KG1 (cell line): ENCODE measurements around the gene MAP3K14.
"Not testable (repeated sequence)": the region's sequence is repeated elsewhere in the genome, so short reads cannot be mapped to it uniquely, and the experiment has no call there.

Experiments used
- DNase-seq: peaks from one replicate; lab custom pipeline; 2025; lab: John Stamatoyannopoulos, UW

MAP3K14 gene

GRCh38 chr17:45315648-45316433 lies 979 bp downstream of the MAP3K14 start:
- DNase-seq, result no peak

- DNase-seq, result no peak
Measured at GRCh38 chr17:45314741-45315647, 1.8 kb downstream of the MAP3K14 start.

- DNase-seq, result no peak
Measured at GRCh38 chr17:45313996-45314740, 2.7 kb downstream of the MAP3K14 start.

GRCh38 chr17:45313421-45313771 lies 3.4 kb downstream of the MAP3K14 start:
- DNase-seq, result no peak

GRCh38 chr17:45312477-45313420 lies 4.1 kb downstream of the MAP3K14 start:
- no peak for DNase-seq

- DNase-seq, result peak; percentile 41
Measured at GRCh38 chr17:45311760-45312476, 4.9 kb downstream of the MAP3K14 start.

- DNase-seq, result no peak
Measured at GRCh38 chr17:45311401-45311759, 5.4 kb downstream of the MAP3K14 start.

- DNase-seq, result no peak
Measured at GRCh38 chr17:45310380-45311324, 6.2 kb downstream of the MAP3K14 start.

GRCh38 chr17:45309400-45309799 lies 7.4 kb downstream of the MAP3K14 start:
- DNase-seq, result no peak

- no peak for DNase-seq
Measured at GRCh38 chr17:45308840-45309239, 8.0 kb downstream of the MAP3K14 start.

GRCh38 chr17:45308016-45308365 lies 8.8 kb downstream of the MAP3K14 start:
- DNase-seq, result no peak

GRCh38 chr17:45307290-45308015 lies 9.4 kb downstream of the MAP3K14 start:
- peak; percentile 40 for DNase-seq

GRCh38 chr17:45306623-45307022 lies 10.2 kb downstream of the MAP3K14 start:
- DNase-seq, result no peak

GRCh38 chr17:45306094-45306493 lies 10.7 kb downstream of the MAP3K14 start:
- no peak for DNase-seq

GRCh38 chr17:45305530-45306087 lies 11.2 kb downstream of the MAP3K14 start:
- DNase-seq, result no peak

GRCh38 chr17:45302649-45303173 lies 14.1 kb downstream of the MAP3K14 start:
- DNase-seq, result no peak

- DNase-seq, result not testable (repeated sequence)
Measured at GRCh38 chr17:45302220-45302619, 14.6 kb downstream of the MAP3K14 start.

- no peak for DNase-seq
Measured at GRCh38 chr17:45301674-45302073, 15.1 kb downstream of the MAP3K14 start.
